ENCODE data around the gene PSMD3.

DNA sequence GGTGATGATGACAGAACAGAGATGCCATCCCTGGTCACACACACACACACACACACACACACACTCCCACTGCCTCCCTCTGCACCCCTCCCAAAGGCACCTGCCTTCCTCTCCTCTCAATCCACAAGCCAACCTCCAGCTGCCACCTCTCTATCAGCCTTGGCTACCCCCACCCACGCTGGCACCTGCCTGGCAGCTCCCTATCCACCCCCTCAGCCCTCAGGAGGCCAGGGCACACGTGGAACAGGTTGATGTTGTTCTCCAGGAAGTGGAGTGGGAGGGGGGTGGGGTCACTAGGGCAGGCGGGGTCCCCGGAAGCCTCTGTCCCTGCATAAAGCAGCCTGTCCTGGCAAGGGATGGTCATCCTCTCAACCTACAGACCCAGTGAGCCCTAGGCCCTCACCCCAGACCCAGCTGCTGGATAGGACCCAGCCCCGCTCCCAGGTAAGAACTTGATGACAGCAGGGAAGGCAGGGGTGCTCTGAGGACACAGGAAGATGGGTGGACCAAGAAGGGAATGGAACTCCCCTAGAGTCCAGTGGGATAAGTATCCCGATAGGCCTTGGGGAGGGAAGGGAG lies 17.9 kb upstream of the PSMD3 start, which contains the start of gene GSDMA:
- TF ChIP-seq EZH2 (IDR thresholded peaks at IDR 0.05), result no peak
- TF ChIP-seq POLR2AphosphoS5 (IDR thresholded peaks at IDR 0.05; ENCODE audit: borderline replicate concordance, low read depth, low read length), result no peak

Measured in SK-N-MC (cell line).